IPS-NIHi7 (cell line): Measurements from ENCODE around the gene EXOC3L1.

Experiments used
- DNase-seq: peaks from one replicate; pipeline ENCODE4 v3.0.0; 2012; ENCODE audit warnings: mixed read lengths; ENCODE audit errors: extremely low spot score

EXOC3L1 gene, protein sequence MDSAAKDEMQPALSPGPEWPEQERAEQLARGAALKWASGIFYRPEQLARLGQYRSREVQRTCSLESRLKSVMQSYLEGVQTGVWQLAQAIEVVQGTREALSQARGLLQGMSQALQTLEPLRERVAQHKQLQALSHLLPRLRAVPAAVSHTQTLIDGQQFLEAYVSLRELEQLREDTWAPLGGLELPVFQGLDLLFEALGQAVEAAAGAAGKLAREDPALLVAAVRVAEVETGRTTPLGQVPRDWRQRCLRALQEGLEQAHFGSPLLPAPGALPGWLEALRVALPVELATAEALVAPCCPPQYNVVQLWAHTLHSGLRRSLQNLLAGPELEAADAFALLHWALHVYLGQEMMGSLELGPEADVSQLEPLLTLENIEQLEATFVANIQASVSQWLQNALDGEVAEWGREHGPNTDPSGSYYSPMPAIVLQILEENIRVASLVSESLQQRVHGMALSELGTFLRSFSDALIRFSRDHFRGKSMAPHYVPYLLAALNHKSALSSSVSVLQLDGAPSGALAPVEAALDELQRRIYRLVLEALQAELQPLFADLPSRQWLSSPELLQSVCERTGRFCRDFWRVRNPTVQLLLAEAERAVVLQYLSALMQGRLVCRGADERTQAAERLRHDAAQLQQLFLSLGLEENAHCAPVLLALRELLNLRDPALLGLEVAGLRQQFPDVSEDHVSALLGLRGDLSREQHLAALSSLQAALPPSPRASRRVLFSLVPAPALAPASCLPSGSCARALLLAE

DNA sequence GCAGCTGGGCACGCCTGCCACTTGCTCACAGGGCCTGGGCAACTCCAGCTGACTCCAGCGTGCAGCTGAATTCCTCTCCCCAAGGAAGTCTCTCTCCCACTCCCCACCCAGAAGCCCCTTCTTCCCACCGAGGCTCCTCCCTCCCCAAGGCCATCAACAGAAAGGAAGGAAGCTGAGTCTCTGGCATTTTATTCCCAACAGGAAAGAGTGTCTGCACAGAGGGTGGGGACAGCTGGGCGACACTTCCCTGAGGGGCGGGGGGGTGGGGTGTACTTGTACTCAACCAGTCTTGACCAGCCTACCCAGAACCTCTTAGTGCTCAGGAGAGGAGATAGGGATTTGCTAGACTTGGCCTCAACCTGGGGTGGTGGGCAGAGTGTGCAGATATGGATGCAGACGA lies at the start of gene EXOC3L1:
TSS of gene EXOC3L1 (minus strand) at position 96 of the 400 bp plus-strand sequence. CDS start 460 bp downstream, outside the sequence.
- DNase-seq = no peak

DNA sequence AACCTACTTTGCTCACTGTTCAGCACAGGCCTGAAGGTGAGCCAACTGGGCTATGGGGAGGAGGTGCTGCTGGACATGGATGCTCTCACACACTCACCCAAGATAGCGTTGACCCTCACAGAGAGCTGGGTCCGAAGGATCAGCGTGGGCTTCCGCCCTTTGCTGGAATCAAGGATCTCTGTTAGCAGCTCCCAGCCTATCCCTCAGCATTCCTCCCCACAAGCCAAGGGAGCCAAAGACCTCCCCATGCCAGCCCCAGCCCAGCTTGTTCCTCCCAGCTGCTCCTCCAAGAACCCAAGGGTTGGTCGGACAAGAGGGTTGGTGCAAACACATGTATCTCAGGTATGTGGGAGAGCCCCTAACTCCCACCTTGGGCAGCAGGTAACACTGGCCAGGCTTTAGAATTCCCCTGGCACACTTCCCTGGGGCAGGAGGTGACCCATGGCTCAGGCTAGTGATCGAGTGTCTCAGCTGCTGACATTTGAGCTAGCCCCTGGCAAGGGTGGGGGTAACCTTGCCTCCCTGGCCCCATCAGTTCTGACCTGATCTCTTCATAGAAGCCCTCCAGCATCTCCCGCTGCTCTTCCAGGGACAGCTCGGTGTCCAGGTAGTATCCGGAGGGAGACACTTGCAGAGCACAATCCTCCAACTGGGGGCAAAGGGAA lies 49.0 kb upstream of the EXOC3L1 start:
- DNase-seq = no peak

DNA sequence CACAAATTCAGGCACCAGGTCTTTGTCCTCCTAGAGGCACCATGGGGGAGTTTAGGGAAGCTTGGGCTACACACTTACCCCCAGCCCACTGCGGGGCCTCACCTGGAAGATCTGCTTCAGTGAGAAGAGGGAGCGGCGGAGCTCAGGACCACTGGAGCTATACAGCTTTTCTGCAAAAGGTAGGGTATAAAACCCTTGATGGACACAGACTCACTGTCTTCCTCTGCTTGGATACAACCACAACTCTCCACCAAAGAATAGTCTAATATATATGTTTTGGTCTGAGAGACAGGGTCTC lies 48.3 kb upstream of the EXOC3L1 start:
- DNase-seq = no peak

DNA sequence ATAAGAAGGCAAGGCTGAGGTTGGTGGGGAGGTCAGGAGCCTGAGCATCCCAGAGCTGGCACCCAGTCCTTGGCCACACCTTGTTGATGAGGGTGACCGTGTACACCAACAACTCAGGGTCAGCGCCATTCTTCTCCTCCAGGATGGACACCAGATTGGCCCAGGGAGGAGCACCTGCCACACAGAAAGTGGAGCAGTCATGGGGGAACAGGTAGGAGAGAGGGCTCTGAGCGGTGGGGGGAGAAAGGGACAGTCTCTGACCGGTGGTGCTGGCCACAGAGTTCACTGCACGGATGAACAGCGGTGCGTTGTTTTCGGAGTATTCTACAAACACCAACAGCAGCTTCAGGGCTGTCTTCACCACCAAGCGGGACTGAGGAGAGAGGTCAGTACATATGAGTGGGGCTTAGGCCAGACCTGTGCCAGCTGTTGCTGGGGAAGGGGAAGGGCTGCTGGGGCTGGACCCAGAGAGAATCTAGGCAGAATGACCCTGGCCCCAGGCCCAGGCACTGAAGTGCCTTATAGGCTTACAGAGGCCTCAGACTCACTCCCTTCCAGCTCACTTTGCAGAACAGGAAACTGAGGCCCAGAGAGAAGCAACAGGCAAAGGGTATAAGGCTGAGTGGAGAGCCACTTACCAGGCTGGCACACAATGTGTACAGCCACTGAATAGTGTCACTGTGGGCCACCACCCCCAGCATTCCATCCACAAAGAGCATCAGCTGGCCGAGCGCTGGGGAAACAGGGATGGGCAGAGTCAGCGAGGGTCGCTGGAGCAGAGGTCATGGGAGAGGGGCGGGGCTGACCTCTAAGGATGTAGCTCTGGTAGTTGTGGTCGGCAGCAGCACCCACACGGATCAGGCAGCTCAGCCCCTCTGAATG lies 47.7 kb upstream of the EXOC3L1 start:
- no peak for DNase-seq

DNA sequence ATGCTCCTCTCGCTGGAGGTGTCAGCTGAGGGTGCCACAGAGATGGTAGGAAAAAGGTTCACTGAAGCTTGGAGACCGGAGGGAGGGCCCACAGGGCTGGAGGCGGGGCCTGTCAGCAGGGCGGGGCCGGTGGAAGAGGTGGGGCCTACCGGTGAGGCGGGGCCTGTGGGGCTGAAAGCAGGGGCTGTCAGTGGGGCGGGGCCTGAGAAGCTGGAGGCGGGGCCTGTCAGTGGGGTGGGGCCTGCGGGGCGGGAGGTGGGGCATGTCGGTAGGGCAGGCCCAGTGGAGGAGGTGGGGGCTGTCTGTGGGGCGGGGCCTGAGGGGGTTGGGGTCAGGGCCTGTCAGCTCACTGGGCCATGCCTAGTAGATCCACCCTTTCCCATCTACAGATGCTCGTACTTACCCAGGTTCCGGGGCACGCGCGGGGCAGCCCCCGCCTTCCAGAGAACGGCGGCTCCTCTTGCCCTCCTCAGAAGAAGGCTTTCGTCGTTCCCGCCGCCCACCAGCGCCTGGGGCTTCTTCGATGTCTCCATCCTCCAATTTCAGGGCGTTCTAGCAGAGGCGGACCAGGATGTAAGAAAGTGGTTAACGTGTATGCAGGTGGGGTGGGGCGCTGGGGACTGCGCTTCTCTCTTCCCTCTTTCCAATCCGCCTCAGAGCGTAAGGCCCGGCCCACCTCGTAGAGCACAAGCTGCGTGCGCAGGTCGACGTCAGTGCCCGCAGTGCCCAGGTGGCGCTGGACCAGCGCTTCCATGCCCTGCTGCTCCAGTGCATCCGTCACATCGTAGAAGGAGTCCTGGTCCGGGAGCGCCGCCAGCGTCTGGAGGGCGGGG lies 46.8 kb upstream of the EXOC3L1 start:
- DNase-seq = peak; percentile 98

DNA sequence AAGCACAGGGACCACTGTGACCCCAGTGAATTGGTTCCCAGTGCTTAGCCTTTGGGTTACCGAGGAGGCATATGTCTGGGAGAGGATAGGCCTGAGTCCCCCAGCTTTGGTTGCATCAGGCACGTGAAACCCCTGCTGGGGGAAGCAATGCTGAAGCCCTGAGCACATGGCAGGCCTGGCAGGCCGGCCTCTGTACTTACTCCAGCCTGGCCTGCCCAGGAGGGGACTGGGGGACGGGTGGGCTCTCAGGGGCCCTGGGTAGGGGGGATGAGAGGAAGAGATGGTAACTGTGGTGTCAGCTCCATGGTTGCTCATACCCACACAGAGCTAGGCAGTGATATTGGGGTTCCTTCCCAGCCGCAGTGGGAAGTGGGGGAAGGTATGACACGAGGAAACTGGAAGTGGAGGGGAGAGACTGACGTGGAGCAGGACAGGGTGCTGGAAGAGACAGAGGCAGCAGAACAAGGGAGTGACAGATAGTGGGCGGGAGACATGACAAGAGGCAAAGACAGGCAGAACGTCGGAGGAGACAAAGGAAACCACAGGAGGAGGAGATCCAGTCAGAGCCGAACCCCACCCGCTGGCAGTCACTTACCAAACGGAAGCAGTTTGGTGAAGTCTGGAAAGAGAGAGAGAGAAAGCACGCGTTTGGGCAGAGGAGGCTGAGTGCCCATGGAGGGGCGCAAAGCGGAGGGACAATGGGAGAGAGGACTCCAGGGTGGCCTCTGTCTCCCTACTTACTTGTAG lies 46.1 kb upstream of the EXOC3L1 start:
- DNase-seq = no peak

DNA sequence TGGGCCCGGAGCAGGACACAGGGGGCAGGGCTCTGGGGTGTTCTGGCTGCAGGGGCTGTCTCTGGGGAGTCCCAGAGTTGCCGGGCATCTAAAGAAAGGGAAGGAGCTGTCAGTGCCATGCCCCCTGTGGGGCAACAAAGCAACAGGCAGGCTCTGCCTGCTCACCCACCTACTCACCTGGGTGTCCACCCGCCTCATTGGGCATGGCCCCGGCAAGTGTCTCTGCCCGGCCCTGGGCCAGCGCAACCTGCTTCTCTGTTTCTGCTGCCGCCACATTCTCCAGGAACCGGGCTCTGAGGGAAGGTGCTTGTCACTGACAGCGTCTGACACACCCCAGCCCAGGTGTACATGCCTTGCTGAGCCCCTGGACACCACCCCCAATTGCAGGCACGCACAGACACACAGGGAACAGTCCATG lies 44.3 kb upstream of the EXOC3L1 start:
- DNase-seq = no peak

DNA sequence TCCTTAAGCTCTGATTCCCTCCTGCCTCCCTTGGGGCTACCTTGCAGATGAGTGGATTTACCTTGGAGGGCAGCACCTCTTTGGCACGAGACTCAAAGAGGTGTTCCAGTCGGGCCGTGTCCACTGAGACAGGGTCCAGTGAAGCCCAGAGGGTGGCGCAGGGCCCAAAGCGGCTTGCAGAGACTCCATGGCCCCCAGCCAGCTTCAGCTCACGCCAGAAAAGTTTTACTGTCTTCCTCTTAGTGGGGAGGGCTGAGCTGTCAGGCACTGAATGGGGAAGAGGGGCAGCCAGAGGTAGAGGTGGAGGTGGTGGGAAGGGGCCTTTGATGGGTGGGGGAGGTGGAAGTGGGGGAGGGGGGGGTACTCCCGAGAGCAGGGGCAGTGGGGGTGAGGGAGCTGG lies 43.7 kb upstream of the EXOC3L1 start:
- no peak for DNase-seq

DNA sequence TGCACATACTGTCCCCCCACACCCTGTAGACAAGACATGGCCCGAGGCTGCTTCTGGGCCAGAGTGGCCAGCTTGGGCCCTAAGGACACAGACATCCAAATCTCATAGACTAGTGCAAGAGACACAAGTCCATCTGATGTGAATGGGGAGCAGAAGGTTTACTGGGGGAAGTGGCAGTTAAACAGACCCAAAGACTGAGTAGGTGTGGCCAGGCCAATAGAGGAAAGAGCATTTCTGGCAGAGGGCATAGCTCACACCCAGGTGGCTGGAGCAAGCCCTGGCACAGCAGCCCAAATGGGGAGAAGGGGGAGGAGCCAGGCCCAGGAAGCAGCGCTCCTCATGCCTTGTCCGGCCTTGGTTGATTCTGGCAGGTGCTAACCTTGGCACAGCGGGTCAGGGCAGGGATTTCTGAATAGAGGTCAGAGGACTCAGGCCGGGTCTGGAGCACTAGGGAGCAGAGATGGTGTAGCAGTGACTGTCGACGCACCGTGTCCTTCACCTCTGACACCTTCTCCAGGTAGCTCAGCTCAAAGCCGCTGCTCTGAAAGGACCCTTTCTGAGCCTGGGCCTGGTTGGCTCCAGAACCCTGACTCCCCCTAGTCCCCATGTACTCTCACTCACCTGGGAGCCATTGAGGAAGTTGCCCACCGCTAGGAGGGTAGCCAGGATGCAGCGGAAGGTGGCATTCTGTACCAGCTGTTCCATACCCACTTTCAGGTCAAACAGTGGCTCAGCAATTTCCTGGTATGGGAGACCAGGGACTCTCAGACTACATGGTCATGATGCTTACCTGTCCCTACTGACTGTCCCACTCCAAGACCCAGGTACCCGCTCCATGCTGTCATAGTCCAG lies 41.1 kb upstream of the EXOC3L1 start:
- no peak for DNase-seq

DNA sequence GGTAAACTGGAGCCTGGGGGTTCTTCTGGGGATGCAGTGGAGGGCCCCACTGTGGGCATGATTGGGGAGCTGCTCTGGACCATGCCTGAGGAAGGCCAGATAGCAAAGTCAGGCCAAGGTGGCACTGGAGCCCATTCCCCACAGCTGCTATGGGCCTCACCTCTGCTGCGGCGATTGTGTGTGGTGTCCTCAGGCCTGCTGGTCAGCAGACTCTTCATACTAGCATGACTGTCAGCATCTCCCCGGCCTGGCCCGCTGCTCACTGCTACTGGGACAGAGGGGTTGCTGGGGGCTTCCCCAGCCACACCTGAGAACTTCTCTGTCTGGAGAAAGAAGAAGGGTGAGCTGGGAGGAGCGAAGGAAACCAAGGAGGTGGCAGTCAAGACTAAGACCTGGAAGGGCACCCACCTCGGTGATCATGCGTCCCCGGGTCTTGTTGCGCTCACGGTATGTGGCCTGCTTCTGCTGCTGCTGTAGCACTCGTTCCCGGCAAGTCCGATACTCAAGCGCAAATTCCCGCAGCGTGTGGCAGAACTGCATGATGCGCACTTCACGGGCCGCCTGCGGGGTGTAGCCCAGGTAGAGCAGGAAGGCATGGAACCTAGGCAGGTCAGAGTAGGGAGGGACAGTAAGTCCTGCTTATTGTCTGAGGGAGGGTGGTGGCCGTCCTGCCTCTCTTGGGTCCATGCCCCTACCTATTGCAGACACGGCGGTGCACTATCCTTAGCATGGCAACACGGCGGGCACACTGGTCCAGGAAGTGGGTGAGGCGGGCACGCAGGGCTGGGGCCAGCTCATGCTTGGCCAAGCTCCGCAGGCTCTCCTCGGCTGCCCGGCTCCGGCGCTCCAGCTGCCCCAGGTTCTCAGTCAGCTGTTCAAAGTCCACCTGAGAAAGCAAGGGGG lies 40.2 kb upstream of the EXOC3L1 start:
- DNase-seq = no peak

DNA sequence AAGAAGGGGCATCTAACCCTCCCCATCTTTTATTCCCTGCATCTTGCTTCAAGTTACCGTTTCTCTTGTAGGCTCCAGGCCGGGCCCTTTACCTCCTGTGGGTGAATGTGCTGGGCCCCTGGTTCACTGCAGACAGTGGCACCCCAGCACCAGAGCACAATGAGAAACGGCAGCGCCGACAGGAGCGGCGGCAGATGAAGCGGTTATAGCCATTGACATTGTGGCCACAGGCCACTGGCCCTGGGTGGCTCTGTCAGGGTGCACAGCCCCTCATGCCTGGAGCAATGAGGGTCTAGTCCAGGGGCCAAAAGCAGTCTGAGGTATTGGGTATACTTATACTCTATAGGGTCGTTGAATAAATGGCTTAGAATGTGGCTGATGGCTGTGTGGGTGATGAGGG lies 39.0 kb upstream of the EXOC3L1 start:
- no peak for DNase-seq

DNA sequence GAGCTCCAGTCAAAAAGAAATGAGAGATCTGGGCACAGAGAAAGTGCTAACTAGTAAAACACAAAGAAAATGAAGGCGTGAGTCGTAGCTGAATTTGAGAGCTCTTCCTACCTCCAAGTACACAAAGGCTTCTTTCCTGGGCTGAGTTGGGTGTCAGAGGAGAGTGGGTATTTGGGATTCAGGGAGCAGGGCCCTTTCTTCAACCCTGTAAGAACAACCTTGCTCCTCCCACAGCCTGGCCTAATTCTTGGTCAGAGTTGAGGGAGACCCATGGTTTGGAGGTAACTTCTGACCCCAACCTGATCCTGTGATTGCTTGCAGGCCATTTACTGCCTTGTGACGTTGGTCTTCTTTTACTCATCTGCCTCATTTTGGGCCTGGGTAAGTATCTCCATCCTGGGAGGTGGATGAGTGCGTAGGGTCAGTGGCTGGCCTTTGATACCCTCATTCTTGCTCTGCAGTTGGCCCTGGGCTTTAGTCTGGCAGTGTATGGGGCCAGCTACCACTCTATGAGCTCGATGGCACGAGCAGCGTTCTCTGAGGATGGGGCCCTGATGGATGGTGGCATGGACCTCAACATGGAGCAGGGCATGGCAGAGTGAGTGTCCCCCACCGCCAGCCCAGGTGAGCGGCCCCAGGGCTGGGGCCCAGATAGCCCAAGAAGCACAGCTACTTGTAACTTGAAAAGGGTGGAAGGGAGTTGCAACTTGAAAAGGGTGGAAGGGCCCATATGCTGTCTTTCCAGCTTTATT lies 38.3 kb upstream of the EXOC3L1 start:
- DNase-seq = no peak

DNA sequence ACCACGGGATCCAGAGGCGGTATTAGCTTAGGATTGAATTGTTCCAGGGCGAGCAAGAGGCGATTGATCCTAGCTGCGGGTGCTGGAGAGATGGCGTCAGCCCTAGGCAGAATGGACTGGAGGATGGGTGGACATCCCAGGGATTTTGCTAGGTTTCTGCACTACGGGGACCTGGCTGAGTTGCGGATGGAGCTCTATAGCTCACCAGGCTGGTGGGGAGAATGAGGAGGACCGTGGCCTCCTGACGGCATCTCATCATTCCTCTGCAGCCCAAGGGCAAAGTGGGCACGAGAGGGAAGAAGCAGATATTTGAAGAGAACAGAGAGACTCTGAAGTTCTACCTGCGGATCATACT lies 37.6 kb upstream of the EXOC3L1 start:
- DNase-seq = no peak

DNA sequence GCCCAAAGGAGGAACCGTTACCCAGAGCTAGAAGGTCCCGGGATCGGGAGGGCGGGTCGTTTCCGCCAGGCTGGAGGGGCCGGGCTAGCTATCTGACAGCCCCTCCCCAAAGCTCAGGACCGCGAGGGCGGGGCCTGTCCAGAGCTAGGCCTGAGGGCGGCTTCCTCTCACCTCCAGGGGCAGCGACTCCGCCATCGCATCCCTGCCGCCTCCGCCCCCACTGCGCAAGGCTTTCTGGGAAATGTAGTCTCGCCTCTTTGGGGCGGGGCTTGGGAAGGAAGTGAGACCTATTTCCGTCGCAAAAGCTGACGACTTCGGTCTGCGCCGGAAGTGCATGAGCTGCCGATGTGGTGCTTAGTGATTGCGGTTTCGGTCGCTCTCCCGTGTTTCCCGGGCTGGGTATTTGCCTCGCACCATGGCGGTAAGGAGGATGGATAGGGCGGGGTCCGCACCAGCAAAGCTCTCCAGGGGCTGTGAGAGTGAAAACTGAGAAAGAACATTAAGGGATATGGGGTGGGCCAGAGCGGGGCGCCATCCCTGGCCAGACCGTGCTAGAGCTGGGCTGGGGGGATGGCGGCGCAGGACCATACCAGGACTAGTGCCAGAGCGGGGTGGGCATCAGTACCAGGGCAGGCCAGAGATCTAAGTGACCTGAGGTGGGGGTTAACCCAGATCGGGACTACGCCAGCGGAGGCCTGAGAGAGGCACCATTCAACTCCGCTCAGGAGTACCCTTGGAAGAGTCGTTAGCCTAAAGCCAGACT lies 37.0 kb upstream of the EXOC3L1 start, which contains the start of gene TMEM208:
TSS of gene TMEM208 (plus strand) at position 327 of the 763 bp plus-strand sequence. CDS start at position 416, 89 bp downstream.
- DNase-seq = peak; percentile 100

DNA sequence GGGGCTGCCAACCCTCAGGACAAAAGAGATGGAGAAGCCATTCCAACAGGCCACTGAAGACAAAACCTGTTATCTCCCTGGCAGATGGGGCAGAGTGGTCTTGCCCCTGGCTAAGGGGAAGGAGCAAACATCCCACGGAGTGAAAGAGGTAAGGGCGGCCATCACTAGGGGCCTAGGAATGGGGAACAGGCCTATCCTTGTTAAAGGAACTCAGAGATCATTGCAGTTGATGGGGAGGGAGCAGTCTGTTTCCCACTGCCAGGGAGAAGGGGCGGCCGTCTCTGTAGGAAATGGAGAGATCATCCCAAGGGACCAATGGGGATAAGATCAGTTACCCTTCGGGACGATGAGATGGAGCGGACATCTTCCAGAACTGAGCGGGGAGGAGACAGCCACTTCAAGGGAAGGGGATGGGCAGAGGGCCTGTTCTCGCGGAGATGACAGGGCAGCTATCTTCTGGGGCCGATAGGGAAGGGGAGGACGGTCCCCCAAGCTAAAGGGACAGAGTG lies 36.4 kb upstream of the EXOC3L1 start:
- DNase-seq = no peak

DNA sequence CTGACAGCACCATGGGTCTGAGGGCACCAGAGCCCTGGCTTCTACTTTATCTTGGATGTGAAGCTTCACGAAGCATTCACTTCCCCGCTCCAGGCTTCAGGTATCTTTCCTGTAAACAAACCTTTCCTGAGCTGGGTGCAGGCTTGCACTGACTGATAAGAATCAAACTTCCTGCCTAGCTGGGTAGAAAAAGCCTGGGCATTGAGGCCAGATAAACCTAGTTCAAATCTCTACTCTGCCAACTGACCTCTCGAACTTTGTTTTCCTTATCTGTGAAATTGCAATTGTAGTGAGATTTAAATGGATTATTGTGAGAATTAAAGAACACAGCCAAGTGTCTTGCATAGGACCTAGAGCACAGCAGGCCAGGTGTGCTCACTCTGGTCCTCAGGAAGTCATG lies 34.1 kb upstream of the EXOC3L1 start:
- DNase-seq = no peak
